HCT116 (cell line): ENCODE data around the gene ADAMTS20. TPM values are rescaled to one million over a fixed set of nuclear protein-coding genes. Genes with fewer than 3 reads are reported as not detected.

Experiments
- ATAC-seq: fragments of 200-7000 bp; cut with Tn5 transposase; 2 replicates; pipeline ENCODE4 v1.9.1; 2020; ENCODE audit warnings: mild to moderate bottlenecking, moderate library complexity
- BruUV-seq: library from RNA; stranded (reverse); fragments of 400-500 nt; replicated peaks from 2 replicates; lab custom pipeline; 2021; lab: Mats Ljungman, UMichigan
- CTCF ChIA-PET: fragments of 300-600 bp; sonication (Branson Sonifier 250); formaldehyde crosslinking; loops from one replicate; lab custom pipeline; 2021; ENCODE audit warnings: antibody characterized with exemption; lab: Charles Lee
- POLR2A ChIA-PET: fragments of 300-600, 350-600 bp; sonication (Branson Sonifier 250); formaldehyde crosslinking; loops from one replicate; lab custom pipeline; 2021; ENCODE audit warnings: antibody characterized with exemption; lab: Charles Lee
- RAD21 ChIA-PET, 2 experiments: fragments of 300-600 bp; sonication (Branson Sonifier 250); formaldehyde crosslinking; loops; one replicate each; lab custom pipeline; 2023; ENCODE audit warnings: low total read pairs in 2 of 2; ENCODE audit not compliant: uncharacterized antibody in 2 of 2, unreplicated experiment in 2 of 2, low non-redundant PET in 1 of 2; lab: Charles Lee
- DNase-seq: peaks from one replicate; pipeline ENCODE4 v3.0.0-alpha.2; 2010; ENCODE audit warnings: low read depth, low spot score
- H2AFZ ChIP-seq: fragments of 200-600 bp; shearing (Covaris generic), sonication (generic); 2 replicates; pipeline ENCODE4 v1.6.1; 2017; ENCODE audit warnings: low read depth, mixed run types, mixed read lengths, antibody characterized with exemption, low read length; ENCODE audit not compliant: poor library complexity, severe bottlenecking
- H3K27ac ChIP-seq: 2 replicates; pipeline ENCODE4 v1.5.1; 2012; ENCODE audit warnings: low read depth, low read length
- H3K27me3 ChIP-seq: fragments of 200-600 bp; sonication (generic); 2 replicates; pipeline ENCODE4 v1.6.1; 2016; ENCODE audit warnings: mixed run types, low read length, mixed read lengths; ENCODE audit not compliant: insufficient read depth
- H3K36me3 ChIP-seq, 2 experiments: fragments of 200-500 bp in 1 of 2; fragments of 200-600 bp in 1 of 2; sonication (Bioruptor generic) in 1 of 2; sonication (generic) in 1 of 2; 2 replicates each; pipeline versions ENCODE4 v1.5.1 to v1.6.1; 2014 to 2016; ENCODE audit warnings: low read length in 2 of 2, inconsistent platforms in 1 of 2, mixed read lengths in 1 of 2, mixed run types in 1 of 2; ENCODE audit not compliant: insufficient read depth in 2 of 2, control insufficient read depth in 1 of 2
- H3K4me1 ChIP-seq, 2 experiments: fragments of 200-600 bp in 1 of 2; sonication (generic) in 1 of 2; 2 replicates each; pipeline versions ENCODE4 v1.5.1 to v1.6.1; 2012 to 2017; ENCODE audit warnings: low read length in 2 of 2, inconsistent platforms in 1 of 2, mild to moderate bottlenecking in 1 of 2, mixed read lengths in 1 of 2, mixed run types in 1 of 2, moderate library complexity in 1 of 2; ENCODE audit not compliant: insufficient read depth in 2 of 2, control insufficient read depth in 1 of 2
- H3K4me2 ChIP-seq: fragments of 200-600 bp; sonication (generic); 2 replicates; pipeline ENCODE4 v1.6.1; 2017; ENCODE audit warnings: mixed run types, low read length, mixed read lengths
- H3K4me3 ChIP-seq, 2 experiments: fragments of 200-600 bp in 1 of 2; sonication (generic) in 1 of 2; replicated peaks in 1 of 2; 2 replicates each; pipeline ENCODE4 v1.5.1; 2011 to 2016; ENCODE audit warnings: low read length in 2 of 2, control low read depth in 1 of 2, low read depth in 1 of 2, mild to moderate bottlenecking in 1 of 2, mixed read lengths in 1 of 2, mixed run types in 1 of 2
- H3K79me2 ChIP-seq: fragments of 200-600 bp; sonication (generic); 2 replicates; pipeline ENCODE4 v1.6.1; 2017; ENCODE audit warnings: mild to moderate bottlenecking, mixed run types, low read length, moderate library complexity, mixed read lengths; ENCODE audit not compliant: insufficient read depth
- H3K9ac ChIP-seq: fragments of 200-600 bp; sonication (generic); 2 replicates; pipeline ENCODE4 v1.6.1; 2016; ENCODE audit warnings: low read length, mixed read lengths
- H3K9me2 ChIP-seq: fragments of 200-600 bp; sonication (generic), shearing (Covaris generic); 2 replicates; pipeline ENCODE4 v1.6.1; 2017; ENCODE audit warnings: mixed run types, mild to moderate bottlenecking, moderate library complexity; ENCODE audit not compliant: insufficient read depth
- H3K9me3 ChIP-seq, 2 experiments: fragments of 200-500 bp in 1 of 2; fragments of 200-600 bp in 1 of 2; sonication (Bioruptor generic) in 1 of 2; sonication (generic) in 1 of 2; 2 replicates each; pipeline ENCODE4 v1.6.1; 2014 to 2017; ENCODE audit warnings: low read length in 2 of 2, mixed read lengths in 2 of 2, inconsistent platforms in 1 of 2, low read depth in 1 of 2, mild to moderate bottlenecking in 1 of 2, mixed run types in 1 of 2, moderate library complexity in 1 of 2; ENCODE audit not compliant: control insufficient read depth in 1 of 2, insufficient read depth in 1 of 2
- H4K20me1 ChIP-seq: fragments of 200-600 bp; sonication (generic), shearing (Covaris generic); 2 replicates; pipeline ENCODE4 v1.6.1; 2017; ENCODE audit warnings: mixed run types, mild to moderate bottlenecking, moderate library complexity; ENCODE audit not compliant: insufficient read depth
- ATF3 ChIP-seq: IDR thresholded peaks from 2 replicates; pipeline ENCODE4 v1.6.1; 2012
- CEBPB ChIP-seq: IDR thresholded peaks from 2 replicates; pipeline ENCODE4 v1.6.1; 2012; ENCODE audit warnings: low read depth
- CTCF ChIP-seq, 3 experiments: fragments of 200-600 bp in 1 of 3; sonication (generic) in 1 of 3; IDR thresholded peaks in 2 of 3; conservative IDR thresholded peaks in 1 of 3; 2 replicates each; pipeline ENCODE4 v1.5.1; 2012 to 2017; ENCODE audit warnings: low read depth in 2 of 3, low read length in 2 of 3, antibody characterized with exemption in 1 of 3, borderline replicate concordance in 1 of 3, control low read depth in 1 of 3, mild to moderate bottlenecking in 1 of 3, mixed read lengths in 1 of 3, mixed run types in 1 of 3, moderate library complexity in 1 of 3; ENCODE audit not compliant: insufficient read depth in 1 of 3
- EGR1 ChIP-seq: IDR thresholded peaks from 2 replicates; pipeline ENCODE4 v1.6.1; 2012; ENCODE audit warnings: low read depth
- FOSL1 ChIP-seq: IDR thresholded peaks from 2 replicates; pipeline ENCODE4 v1.6.1; 2012; ENCODE audit warnings: low read depth
- POLR2A ChIP-seq: IDR thresholded peaks from 2 replicates; pipeline ENCODE4 v1.7.0; 2011; ENCODE audit warnings: borderline replicate concordance; ENCODE audit not compliant: insufficient read depth, insufficient read length; ENCODE audit errors: extremely low read depth
- POLR2AphosphoS5 ChIP-seq: IDR thresholded peaks from 2 replicates; pipeline ENCODE4 v1.6.1; 2011; ENCODE audit warnings: mild to moderate bottlenecking, low read depth, low read length, moderate library complexity
- RAD21 ChIP-seq: IDR thresholded peaks from 2 replicates; pipeline ENCODE4 v1.6.1; 2012; ENCODE audit warnings: low read depth, mild to moderate bottlenecking
- SP1 ChIP-seq: IDR thresholded peaks from 2 replicates; pipeline ENCODE4 v1.6.1; 2012; ENCODE audit warnings: low read depth
- SRF ChIP-seq: IDR thresholded peaks from 2 replicates; pipeline ENCODE4 v1.6.1; 2012; ENCODE audit warnings: low read depth
- TCF7L2 ChIP-seq: IDR thresholded peaks from 2 replicates; pipeline ENCODE4 v1.7.0; 2011; ENCODE audit warnings: borderline replicate concordance, inconsistent platforms; ENCODE audit not compliant: insufficient read depth, insufficient read length; ENCODE audit errors: extremely low read depth
- YY1 ChIP-seq: IDR thresholded peaks from 2 replicates; pipeline ENCODE4 v1.6.1; 2011; ENCODE audit warnings: low read length, low read depth, moderate library complexity, mild to moderate bottlenecking; ENCODE audit not compliant: insufficient replicate concordance; ENCODE audit errors: extremely low read depth
- ZFX ChIP-seq: fragments of 450-650 bp; IDR thresholded peaks from 2 replicates; pipeline ENCODE4 v1.6.1; 2017
- ZNF274 ChIP-seq: fragments of 200-500 bp; sonication (Bioruptor generic); IDR thresholded peaks from 2 replicates; pipeline ENCODE4 v1.6.1; 2014; ENCODE audit warnings: mild to moderate bottlenecking, low read depth, low read length, inconsistent platforms
- intact Hi-C: fragments of 100-400 bp; cut with micrococcal nuclease; formaldehyde crosslinking; loops from 2 replicates; pipeline ENCODE4 v1.10.0; 2022
- total RNA-seq: library from RNA; stranded (reverse); gene quantifications from one replicate; pipeline ENCODE4 v1.2.1, GENCODE V29; 2021; ENCODE audit not compliant: unreplicated experiment
- TF ChIP-seq, protein P1 (sequence below): IDR thresholded peaks from 2 replicates; pipeline ENCODE4 v1.6.1; 2011; ENCODE audit warnings: mild to moderate bottlenecking, low read length, moderate library complexity; ENCODE audit not compliant: insufficient replicate concordance; ENCODE audit errors: extremely low read depth
- TF ChIP-seq, protein P2 (sequence below): IDR thresholded peaks from 2 replicates; pipeline ENCODE4 v1.6.1; 2012
- TF ChIP-seq, protein P3 (sequence below): IDR thresholded peaks from 2 replicates; pipeline ENCODE4 v1.6.1; 2012; ENCODE audit warnings: low read depth

Gene ADAMTS20
- total RNA-seq, 1 experiment from 2014 or later: not detected

DNA sequence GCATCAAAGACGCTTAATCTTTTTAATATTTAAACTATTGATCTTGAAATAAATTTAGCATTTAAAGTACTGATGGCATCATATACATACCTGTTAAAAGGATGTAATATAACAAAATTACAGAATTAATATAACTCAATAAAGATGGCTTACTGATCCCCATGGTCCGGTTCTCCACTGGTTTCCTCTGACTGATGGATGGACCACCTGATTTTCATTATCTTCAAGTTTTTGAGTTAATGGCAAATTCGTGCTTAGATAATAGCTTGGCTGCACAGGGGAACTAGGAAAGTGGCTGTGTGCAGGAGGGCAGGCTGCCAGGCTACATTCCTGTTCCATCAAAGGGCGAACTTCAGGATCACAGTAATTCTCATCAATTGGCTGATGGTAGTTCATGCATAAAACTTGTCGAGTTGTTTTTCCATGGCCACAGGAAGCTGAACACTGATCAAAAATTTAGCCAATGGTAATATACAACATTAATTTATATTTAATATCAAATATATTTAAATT, 123.9 kb downstream of the ADAMTS20 start:
- ChIA-PET POLR2A (no interaction called here), CTCF (no interaction called here), RAD21 (no interaction called here)
- Histone ChIP-seq H4K20me1 (no peaks in the 10 kb centered on the region), H3K9me2 (no peaks in the 10 kb centered on the region; the same call in 1 of the 2 replicates), H2AFZ (no peak overlapping the region), H3K4me2 (no peak overlapping the region), H3K9me3 (no peaks in the 10 kb centered on the region), H3K4me3 (no peak overlapping the region), H3K4me1 (no peaks in the 10 kb centered on the region), H3K79me2 (no peaks in the 10 kb centered on the region), H3K9ac (no peak overlapping the region)
- no peak for DNase-seq
- no peak for ATAC-seq
- no TSS peak for BruUV-seq
- intact Hi-C loops: no loop called here
- TF ChIP-seq TCF7L2 (no peak), CTCF (IDR thresholded peaks at IDR 0.05 in 2 of 3, conservative IDR thresholded peaks at IDR 0.05 in 1 of 3; ENCODE audit: borderline replicate concordance in 1 of 3, insufficient read depth in 1 of 3, low read depth in 2 of 3, low read length in 2 of 3) (no peak), ZFX (no peak), FOSL1 (no peak), POLR2AphosphoS5 (no peak), EGR1 (no peak), CEBPB (no peak), POLR2A (no peak), YY1 (no peak), SP1 (no peak), SRF (no peak), RAD21 (no peak), ZNF274 (no peak), ATF3 (no peak)
- TF ChIP-seq, protein P1, sequence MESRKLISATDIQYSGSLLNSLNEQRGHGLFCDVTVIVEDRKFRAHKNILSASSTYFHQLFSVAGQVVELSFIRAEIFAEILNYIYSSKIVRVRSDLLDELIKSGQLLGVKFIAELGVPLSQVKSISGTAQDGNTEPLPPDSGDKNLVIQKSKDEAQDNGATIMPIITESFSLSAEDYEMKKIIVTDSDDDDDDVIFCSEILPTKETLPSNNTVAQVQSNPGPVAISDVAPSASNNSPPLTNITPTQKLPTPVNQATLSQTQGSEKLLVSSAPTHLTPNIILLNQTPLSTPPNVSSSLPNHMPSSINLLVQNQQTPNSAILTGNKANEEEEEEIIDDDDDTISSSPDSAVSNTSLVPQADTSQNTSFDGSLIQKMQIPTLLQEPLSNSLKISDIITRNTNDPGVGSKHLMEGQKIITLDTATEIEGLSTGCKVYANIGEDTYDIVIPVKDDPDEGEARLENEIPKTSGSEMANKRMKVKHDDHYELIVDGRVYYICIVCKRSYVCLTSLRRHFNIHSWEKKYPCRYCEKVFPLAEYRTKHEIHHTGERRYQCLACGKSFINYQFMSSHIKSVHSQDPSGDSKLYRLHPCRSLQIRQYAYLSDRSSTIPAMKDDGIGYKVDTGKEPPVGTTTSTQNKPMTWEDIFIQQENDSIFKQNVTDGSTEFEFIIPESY: no peak
- TF ChIP-seq, protein P2, sequence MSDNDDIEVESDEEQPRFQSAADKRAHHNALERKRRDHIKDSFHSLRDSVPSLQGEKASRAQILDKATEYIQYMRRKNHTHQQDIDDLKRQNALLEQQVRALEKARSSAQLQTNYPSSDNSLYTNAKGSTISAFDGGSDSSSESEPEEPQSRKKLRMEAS: no peak
- TF ChIP-seq, protein P3, sequence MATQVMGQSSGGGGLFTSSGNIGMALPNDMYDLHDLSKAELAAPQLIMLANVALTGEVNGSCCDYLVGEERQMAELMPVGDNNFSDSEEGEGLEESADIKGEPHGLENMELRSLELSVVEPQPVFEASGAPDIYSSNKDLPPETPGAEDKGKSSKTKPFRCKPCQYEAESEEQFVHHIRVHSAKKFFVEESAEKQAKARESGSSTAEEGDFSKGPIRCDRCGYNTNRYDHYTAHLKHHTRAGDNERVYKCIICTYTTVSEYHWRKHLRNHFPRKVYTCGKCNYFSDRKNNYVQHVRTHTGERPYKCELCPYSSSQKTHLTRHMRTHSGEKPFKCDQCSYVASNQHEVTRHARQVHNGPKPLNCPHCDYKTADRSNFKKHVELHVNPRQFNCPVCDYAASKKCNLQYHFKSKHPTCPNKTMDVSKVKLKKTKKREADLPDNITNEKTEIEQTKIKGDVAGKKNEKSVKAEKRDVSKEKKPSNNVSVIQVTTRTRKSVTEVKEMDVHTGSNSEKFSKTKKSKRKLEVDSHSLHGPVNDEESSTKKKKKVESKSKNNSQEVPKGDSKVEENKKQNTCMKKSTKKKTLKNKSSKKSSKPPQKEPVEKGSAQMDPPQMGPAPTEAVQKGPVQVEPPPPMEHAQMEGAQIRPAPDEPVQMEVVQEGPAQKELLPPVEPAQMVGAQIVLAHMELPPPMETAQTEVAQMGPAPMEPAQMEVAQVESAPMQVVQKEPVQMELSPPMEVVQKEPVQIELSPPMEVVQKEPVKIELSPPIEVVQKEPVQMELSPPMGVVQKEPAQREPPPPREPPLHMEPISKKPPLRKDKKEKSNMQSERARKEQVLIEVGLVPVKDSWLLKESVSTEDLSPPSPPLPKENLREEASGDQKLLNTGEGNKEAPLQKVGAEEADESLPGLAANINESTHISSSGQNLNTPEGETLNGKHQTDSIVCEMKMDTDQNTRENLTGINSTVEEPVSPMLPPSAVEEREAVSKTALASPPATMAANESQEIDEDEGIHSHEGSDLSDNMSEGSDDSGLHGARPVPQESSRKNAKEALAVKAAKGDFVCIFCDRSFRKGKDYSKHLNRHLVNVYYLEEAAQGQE: no peak
- TF ChIP-seq, all 23 proteins: peak for 0
- Histone ChIP-seq H3K36me3 (no peaks in the 10 kb centered on the region), H3K27me3 (no peaks in the 10 kb centered on the region), H3K27ac (no peak overlapping the region)
